Neural cell (in vitro differentiated cells): Measurements from ENCODE around the gene CNR2. TPM values are rescaled to one million over a fixed set of nuclear protein-coding genes. Genes with fewer than 3 reads are reported as not detected.

Experiments
- H2AFZ ChIP-seq: fragments of 200-600, 300-800 bp; sonication (generic), shearing (Covaris generic); 2 replicates; pipeline ENCODE4 v1.6.0; 2014; ENCODE audit warnings: low read depth, mild to moderate bottlenecking, antibody characterized with exemption, low read length, moderate library complexity
- H3F3A ChIP-seq: fragments of 200-600 bp; shearing (Covaris generic); 2 replicates; pipeline ENCODE4 v1.6.1; 2016; ENCODE audit warnings: mild to moderate bottlenecking, moderate library complexity, mixed read lengths, antibody characterized with exemption, low read length; ENCODE audit not compliant: insufficient read depth, poor library complexity, severe bottlenecking
- H3K27ac ChIP-seq: fragments of 200-600, 300-800 bp; sonication (generic), shearing (Covaris generic); 2 replicates; pipeline ENCODE4 v1.5.1; 2014; ENCODE audit warnings: mild to moderate bottlenecking, low read length, moderate library complexity
- H3K27me3 ChIP-seq: fragments of 300-800, 200-600 bp; sonication (generic), shearing (Covaris generic); 2 replicates; pipeline ENCODE4 v1.6.0; 2014; ENCODE audit warnings: mild to moderate bottlenecking, low read depth, low read length, moderate library complexity; ENCODE audit not compliant: insufficient read depth
- H3K36me3 ChIP-seq: fragments of 300-800, 200-600 bp; sonication (generic), shearing (Covaris generic); 2 replicates; pipeline ENCODE4 v1.5.1; 2014; ENCODE audit warnings: mild to moderate bottlenecking, antibody characterized with exemption, low read length, moderate library complexity; ENCODE audit not compliant: insufficient read depth
- H3K4me2 ChIP-seq: fragments of 300-800, 200-600 bp; sonication (generic), shearing (Covaris generic); 2 replicates; pipeline ENCODE4 v1.6.0; 2014; ENCODE audit warnings: mild to moderate bottlenecking, low read length
- H3K4me3 ChIP-seq: fragments of 300-800, 200-600 bp; sonication (generic), shearing (Covaris generic); 2 replicates; pipeline ENCODE4 v1.5.1; 2014; ENCODE audit warnings: mild to moderate bottlenecking, low read length, moderate library complexity
- H3K79me2 ChIP-seq: fragments of 200-600 bp; shearing (Covaris generic); replicated peaks from 2 replicates; pipeline ENCODE4 v1.6.0; 2014; ENCODE audit warnings: mild to moderate bottlenecking, low read length, moderate library complexity; ENCODE audit not compliant: insufficient read depth
- H3K9ac ChIP-seq: fragments of 300-800, 200-600 bp; sonication (generic), shearing (Covaris generic); 2 replicates; pipeline ENCODE4 v1.6.1; 2016; ENCODE audit warnings: mild to moderate bottlenecking, low read length, mixed read lengths
- H3K9me2 ChIP-seq: fragments of 200-600 bp; shearing (Covaris generic); 2 replicates; pipeline ENCODE4 v1.6.1; 2016; ENCODE audit warnings: mild to moderate bottlenecking, low read length, mixed read lengths; ENCODE audit not compliant: insufficient read depth
- H3K9me3 ChIP-seq: fragments of 200-600, 300-800 bp; sonication (generic), shearing (Covaris generic); 2 replicates; pipeline ENCODE4 v1.6.1; 2016; ENCODE audit warnings: mild to moderate bottlenecking, mixed run types, low read length, moderate library complexity, mixed read lengths
- H4K20me1 ChIP-seq: fragments of 200-600 bp; shearing (Covaris generic); 2 replicates; pipeline ENCODE4 v1.6.1; 2016; ENCODE audit warnings: mild to moderate bottlenecking, mixed run types; ENCODE audit not compliant: insufficient read depth
- EP300 ChIP-seq: fragments of 450-650 bp; conservative IDR thresholded peaks from 2 replicates; pipeline ENCODE4 v1.6.1; 2014; ENCODE audit warnings: antibody characterized with exemption, mild to moderate bottlenecking, moderate library complexity; ENCODE audit not compliant: poor library complexity, severe bottlenecking
- EZH2 ChIP-seq: fragments of 200-600, 300-800 bp; shearing (Covaris generic), sonication (generic); IDR thresholded peaks from 2 replicates; pipeline ENCODE4 v1.6.1; 2014; ENCODE audit warnings: antibody characterized with exemption, low read length, borderline replicate concordance, mild to moderate bottlenecking; ENCODE audit not compliant: insufficient read depth, poor library complexity, severe bottlenecking
- MXI1 ChIP-seq: fragments of 450-650 bp; conservative IDR thresholded peaks from 2 replicates; pipeline ENCODE4 v1.6.1; 2014; ENCODE audit warnings: antibody characterized with exemption, mild to moderate bottlenecking; ENCODE audit not compliant: poor library complexity, severe bottlenecking
- POLR2AphosphoS5 ChIP-seq: IDR thresholded peaks from 2 replicates; pipeline ENCODE4 v1.6.1; 2012
- RAD21 ChIP-seq: fragments of 450-650 bp; conservative IDR thresholded peaks from 2 replicates; pipeline ENCODE4 v1.6.1; 2014; ENCODE audit warnings: antibody characterized with exemption, mild to moderate bottlenecking, moderate library complexity
- SMC3 ChIP-seq: fragments of 450-650 bp; conservative IDR thresholded peaks from 2 replicates; pipeline ENCODE4 v1.6.1; 2014; ENCODE audit warnings: antibody characterized with exemption, mild to moderate bottlenecking, moderate library complexity; ENCODE audit not compliant: poor library complexity
- TAF1 ChIP-seq: IDR thresholded peaks from 2 replicates; pipeline ENCODE4 v1.6.1; 2012; ENCODE audit warnings: low read depth
- polyA plus RNA-seq: library from polyadenylated mRNA; depleted of rRNA; stranded (reverse); fragments of >200 nt; gene quantifications from 2 replicates; pipeline ENCODE4 v1.2.3, GENCODE V29; 2014
- TF ChIP-seq, protein P1 (sequence below): fragments of 450-650 bp; IDR thresholded peaks from 2 replicates; pipeline ENCODE4 v1.5.1; 2014; ENCODE audit warnings: antibody characterized with exemption, mild to moderate bottlenecking, moderate library complexity; ENCODE audit not compliant: poor library complexity, severe bottlenecking
- TF ChIP-seq, protein P2 (sequence below): IDR thresholded peaks from 2 replicates; pipeline ENCODE4 v1.6.1; 2012; ENCODE audit warnings: borderline replicate concordance

CNR2 gene
- polyA plus RNA-seq, 1 donor from 2014 or later = not detected

GRCh38 chr1:23878668-23879067 lies 34.5 kb downstream of the CNR2 start:
- TF ChIP-seq SMC3 = no peak
- no peak for TF ChIP-seq TAF1
- TF ChIP-seq, protein P1, sequence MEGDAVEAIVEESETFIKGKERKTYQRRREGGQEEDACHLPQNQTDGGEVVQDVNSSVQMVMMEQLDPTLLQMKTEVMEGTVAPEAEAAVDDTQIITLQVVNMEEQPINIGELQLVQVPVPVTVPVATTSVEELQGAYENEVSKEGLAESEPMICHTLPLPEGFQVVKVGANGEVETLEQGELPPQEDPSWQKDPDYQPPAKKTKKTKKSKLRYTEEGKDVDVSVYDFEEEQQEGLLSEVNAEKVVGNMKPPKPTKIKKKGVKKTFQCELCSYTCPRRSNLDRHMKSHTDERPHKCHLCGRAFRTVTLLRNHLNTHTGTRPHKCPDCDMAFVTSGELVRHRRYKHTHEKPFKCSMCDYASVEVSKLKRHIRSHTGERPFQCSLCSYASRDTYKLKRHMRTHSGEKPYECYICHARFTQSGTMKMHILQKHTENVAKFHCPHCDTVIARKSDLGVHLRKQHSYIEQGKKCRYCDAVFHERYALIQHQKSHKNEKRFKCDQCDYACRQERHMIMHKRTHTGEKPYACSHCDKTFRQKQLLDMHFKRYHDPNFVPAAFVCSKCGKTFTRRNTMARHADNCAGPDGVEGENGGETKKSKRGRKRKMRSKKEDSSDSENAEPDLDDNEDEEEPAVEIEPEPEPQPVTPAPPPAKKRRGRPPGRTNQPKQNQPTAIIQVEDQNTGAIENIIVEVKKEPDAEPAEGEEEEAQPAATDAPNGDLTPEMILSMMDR = no peak
- TF ChIP-seq MXI1 = no peak
- no peak for TF ChIP-seq POLR2AphosphoS5
- TF ChIP-seq EP300 = no peak
- TF ChIP-seq RAD21 = no peak
- TF ChIP-seq, protein P2, sequence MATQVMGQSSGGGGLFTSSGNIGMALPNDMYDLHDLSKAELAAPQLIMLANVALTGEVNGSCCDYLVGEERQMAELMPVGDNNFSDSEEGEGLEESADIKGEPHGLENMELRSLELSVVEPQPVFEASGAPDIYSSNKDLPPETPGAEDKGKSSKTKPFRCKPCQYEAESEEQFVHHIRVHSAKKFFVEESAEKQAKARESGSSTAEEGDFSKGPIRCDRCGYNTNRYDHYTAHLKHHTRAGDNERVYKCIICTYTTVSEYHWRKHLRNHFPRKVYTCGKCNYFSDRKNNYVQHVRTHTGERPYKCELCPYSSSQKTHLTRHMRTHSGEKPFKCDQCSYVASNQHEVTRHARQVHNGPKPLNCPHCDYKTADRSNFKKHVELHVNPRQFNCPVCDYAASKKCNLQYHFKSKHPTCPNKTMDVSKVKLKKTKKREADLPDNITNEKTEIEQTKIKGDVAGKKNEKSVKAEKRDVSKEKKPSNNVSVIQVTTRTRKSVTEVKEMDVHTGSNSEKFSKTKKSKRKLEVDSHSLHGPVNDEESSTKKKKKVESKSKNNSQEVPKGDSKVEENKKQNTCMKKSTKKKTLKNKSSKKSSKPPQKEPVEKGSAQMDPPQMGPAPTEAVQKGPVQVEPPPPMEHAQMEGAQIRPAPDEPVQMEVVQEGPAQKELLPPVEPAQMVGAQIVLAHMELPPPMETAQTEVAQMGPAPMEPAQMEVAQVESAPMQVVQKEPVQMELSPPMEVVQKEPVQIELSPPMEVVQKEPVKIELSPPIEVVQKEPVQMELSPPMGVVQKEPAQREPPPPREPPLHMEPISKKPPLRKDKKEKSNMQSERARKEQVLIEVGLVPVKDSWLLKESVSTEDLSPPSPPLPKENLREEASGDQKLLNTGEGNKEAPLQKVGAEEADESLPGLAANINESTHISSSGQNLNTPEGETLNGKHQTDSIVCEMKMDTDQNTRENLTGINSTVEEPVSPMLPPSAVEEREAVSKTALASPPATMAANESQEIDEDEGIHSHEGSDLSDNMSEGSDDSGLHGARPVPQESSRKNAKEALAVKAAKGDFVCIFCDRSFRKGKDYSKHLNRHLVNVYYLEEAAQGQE = no peak
- TF ChIP-seq EZH2 = no peak
- Histone ChIP-seq H3K79me2 (no peaks in the 10 kb centered on the region), H3K9me2 (no peaks in the 10 kb centered on the region), H3K9me3 (peaks cover 7% of the 10 kb centered on the region), H3K27ac (no peak overlapping the region), H3K9ac (no peak overlapping the region), H2AFZ (no peak overlapping the region), H3K27me3 (no peaks in the 10 kb centered on the region), H3K4me2 (no peak overlapping the region), H3F3A (no peaks in the 10 kb centered on the region), H3K4me3 (no peak overlapping the region), H4K20me1 (no peaks in the 10 kb centered on the region), H3K36me3 (no peaks in the 10 kb centered on the region)

DNA sequence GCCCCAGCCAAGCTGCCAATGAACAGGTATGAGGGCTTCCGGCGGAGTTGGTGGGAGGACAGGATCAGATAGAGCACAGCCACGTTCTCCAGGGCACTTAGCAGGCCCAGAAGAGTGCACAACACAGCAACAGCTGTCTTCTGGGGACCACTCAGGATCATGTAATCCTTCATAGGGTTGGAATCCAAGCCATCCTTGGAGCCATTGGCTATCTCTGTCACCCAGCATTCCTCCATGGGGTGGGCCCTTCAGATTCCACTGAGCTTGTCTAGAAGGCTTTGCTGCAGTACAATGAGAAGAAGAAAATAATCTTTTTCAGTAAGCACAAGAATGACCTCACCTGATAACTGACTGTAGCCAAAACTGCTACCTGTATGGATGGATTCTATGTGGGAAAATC lies 37.8 kb downstream of the CNR2 start:
- H3K27me3 ChIP-seq = no peaks in the 10 kb centered on the region

More for the DNA sequence above, 37.8 kb downstream of the CNR2 start:
- Histone ChIP-seq H3K79me2 (no peaks in the 10 kb centered on the region), H3K36me3 (no peaks in the 10 kb centered on the region), H3K4me3 (no peak overlapping the region), H3K9me2 (no peaks in the 10 kb centered on the region), H3K9me3 (peaks cover 7% of the 10 kb centered on the region), H4K20me1 (no peaks in the 10 kb centered on the region), H3K4me2 (no peak overlapping the region), H3K9ac (no peak overlapping the region), H3K27ac (no peak overlapping the region), H2AFZ (no peak overlapping the region), H3F3A (no peaks in the 10 kb centered on the region)
- TF ChIP-seq TAF1 = no peak
- TF ChIP-seq MXI1 = no peak
- TF ChIP-seq, protein P1 = no peak
- TF ChIP-seq POLR2AphosphoS5 = no peak
- TF ChIP-seq SMC3 = no peak
- TF ChIP-seq RAD21 = no peak
- no peak for TF ChIP-seq EP300
- TF ChIP-seq EZH2 = no peak
- TF ChIP-seq, protein P2 = no peak
